ENCODE data around the gene MAPK9.
A peak's percentile ranks its signal among the peaks of the same experiment; 100 is the strongest.

The MAPK9 gene

GRCh38 chr5:180294411-180294810 is 2.5 kb upstream of the MAPK9 start:
- no peak overlapping the region for H3K4me3 ChIP-seq (ENCODE audit: low read depth, low read length)
- H3K27me3 ChIP-seq (ENCODE audit: control insufficient read depth, insufficient read depth, low read length): no peaks in the 10 kb centered on the region
- H3K36me3 ChIP-seq (ENCODE audit: control insufficient read depth, insufficient read depth, low read length): 0 out of 2 replicates have a peak, but pooled peaks cover 5% of the 10 kb centered on the region
- H3K9ac ChIP-seq (ENCODE audit: low read length): peak overlapping the region; percentile 5
- no peaks in the 10 kb centered on the region for H3K9me3 ChIP-seq (ENCODE audit: control insufficient read depth, insufficient read depth, low read depth, low read length)
- peaks cover 22% of the 10 kb centered on the region for H3K4me1 ChIP-seq (ENCODE audit: control insufficient read depth, insufficient read depth, low read length)
- no peak overlapping the region for H3K27ac ChIP-seq (ENCODE audit: low read depth, low read length)

DNA sequence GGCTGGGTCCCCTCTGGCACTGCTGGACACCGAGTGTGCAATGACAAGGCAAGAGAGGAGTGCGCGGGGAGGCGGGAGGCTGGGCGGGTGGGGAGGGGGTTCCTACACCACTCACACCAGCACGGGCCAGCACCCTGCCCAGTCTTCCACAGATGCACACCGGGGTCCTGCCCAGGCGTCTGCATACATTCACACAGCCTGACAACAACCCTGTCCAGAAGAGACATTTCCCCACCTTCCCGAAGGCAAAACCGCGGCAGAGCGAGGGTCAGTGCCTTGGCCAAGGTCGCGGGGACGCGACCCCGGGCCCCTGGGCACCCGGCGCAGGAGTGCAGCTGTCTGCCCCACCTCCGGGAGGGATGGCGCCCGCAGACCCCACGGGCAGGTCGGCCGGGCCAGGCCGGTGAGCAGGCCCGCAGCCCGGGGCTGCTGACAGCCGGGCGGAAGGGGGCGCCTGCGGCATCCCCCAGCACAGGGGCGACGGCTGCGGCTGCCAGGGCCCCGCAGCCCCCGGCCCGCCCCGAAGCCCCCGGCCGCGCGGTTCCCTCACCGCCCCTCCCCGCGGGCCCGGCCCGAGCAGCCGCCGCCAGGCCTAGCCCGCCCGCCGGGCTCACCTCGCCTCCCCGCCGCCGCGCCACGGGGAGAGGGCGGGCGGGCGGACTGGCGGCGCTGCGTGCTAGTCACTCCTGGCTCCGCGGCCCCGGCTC is 496 bp downstream of the MAPK9 start:
- H3K27me3 ChIP-seq (ENCODE audit: control insufficient read depth, insufficient read depth, low read length): no peaks in the 10 kb centered on the region
- peaks cover 11% of the 10 kb centered on the region for H3K36me3 ChIP-seq (ENCODE audit: control insufficient read depth, insufficient read depth, low read length)
- H3K4me1 ChIP-seq (ENCODE audit: control insufficient read depth, insufficient read depth, low read length): peaks cover 22% of the 10 kb centered on the region
- H3K4me3 ChIP-seq (ENCODE audit: low read depth, low read length): peak overlapping the region; percentile 93
- H3K27ac ChIP-seq (ENCODE audit: low read depth, low read length): no peak overlapping the region
- peak overlapping the region; percentile 76 for H3K9ac ChIP-seq (ENCODE audit: low read length)
- H3K9me3 ChIP-seq (ENCODE audit: control insufficient read depth, insufficient read depth, low read depth, low read length): 0 out of 2 replicates have a peak, but pooled peaks cover 2% of the 10 kb centered on the region

DNA sequence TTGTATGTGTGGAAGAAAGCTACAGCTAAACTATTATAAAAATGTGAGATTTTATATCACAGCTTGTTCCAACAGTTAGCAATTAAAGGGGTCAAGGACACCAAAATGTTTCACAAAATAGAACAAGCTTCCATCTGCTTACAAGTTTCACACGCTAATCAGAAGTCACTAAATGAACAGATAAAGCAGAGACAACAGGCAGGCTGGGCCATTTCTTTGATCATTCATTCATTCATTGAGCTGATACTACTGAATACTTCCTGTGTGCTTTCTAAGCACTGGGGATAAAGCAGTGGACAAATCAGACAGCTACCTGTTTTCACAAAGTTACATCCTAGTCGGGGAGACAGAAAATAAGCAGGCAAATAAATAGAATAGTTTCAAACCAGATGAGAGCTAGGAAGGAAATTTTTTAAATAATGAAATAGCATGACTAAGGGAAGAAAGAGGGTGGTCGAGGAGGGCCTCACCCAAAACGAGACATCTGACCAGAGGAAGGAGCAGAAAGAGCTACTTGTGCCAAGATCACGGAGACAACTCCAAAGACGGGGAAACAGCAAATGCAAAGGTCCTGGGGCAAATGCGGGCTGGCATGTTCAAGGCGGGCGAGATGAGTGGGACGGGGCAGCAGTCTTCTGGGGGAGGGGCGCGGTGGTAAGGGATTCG is 1.2 kb downstream of the MAPK9 start:
- H3K4me1 ChIP-seq (ENCODE audit: control insufficient read depth, insufficient read depth, low read length): peaks cover 22% of the 10 kb centered on the region
- no peaks in the 10 kb centered on the region for H3K27me3 ChIP-seq (ENCODE audit: control insufficient read depth, insufficient read depth, low read length)
- no peak overlapping the region for H3K9ac ChIP-seq (ENCODE audit: low read length)
- H3K4me3 ChIP-seq (ENCODE audit: low read depth, low read length): peak overlapping the region; percentile 93
- no peak overlapping the region for H3K27ac ChIP-seq (ENCODE audit: low read depth, low read length)
- 0 out of 2 replicates have a peak, but pooled peaks cover 4% of the 10 kb centered on the region for H3K9me3 ChIP-seq (ENCODE audit: control insufficient read depth, insufficient read depth, low read depth, low read length)
- H3K36me3 ChIP-seq (ENCODE audit: control insufficient read depth, insufficient read depth, low read length): peaks cover 12% of the 10 kb centered on the region

- H3K4me1 ChIP-seq (ENCODE audit: control insufficient read depth, insufficient read depth, low read length): peaks cover 15% of the 10 kb centered on the region
- no peak overlapping the region; the same call in 1 of the 2 replicates for H3K4me3 ChIP-seq (ENCODE audit: low read depth, low read length)
- 0 out of 2 replicates have a peak, but pooled peaks cover 4% of the 10 kb centered on the region for H3K9me3 ChIP-seq (ENCODE audit: control insufficient read depth, insufficient read depth, low read depth, low read length)
- H3K27ac ChIP-seq (ENCODE audit: low read depth, low read length): no peak overlapping the region
- H3K27me3 ChIP-seq (ENCODE audit: control insufficient read depth, insufficient read depth, low read length): no peaks in the 10 kb centered on the region
- H3K36me3 ChIP-seq (ENCODE audit: control insufficient read depth, insufficient read depth, low read length): peaks cover 12% of the 10 kb centered on the region
- H3K9ac ChIP-seq (ENCODE audit: low read length): no peak overlapping the region
Measured at GRCh38 chr5:180289966-180290365, 1.9 kb downstream of the MAPK9 start.

DNA sequence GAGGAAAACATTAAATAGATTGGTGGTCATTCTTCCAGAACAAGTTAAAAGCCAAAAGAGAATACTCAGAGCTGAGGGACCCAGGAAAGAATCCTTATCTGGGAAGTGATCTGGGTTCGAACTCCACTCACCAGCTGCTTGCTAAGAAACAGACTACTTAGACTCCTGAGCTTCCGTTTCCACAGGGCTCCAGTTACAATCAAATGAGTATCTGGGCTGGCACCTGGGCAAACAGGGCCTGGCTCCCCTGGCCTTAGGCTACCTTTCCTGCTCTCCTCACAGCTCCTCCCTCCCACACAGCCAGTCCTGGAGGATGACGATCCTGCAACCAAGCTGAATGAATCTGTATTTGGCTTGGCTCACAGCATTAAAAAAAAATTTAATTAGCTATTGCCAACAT is 2.5 kb downstream of the MAPK9 start:
- H3K9me3 ChIP-seq (ENCODE audit: control insufficient read depth, insufficient read depth, low read depth, low read length): 0 out of 2 replicates have a peak, but pooled peaks cover 4% of the 10 kb centered on the region
- no peak overlapping the region for H3K27ac ChIP-seq (ENCODE audit: low read depth, low read length)
- H3K9ac ChIP-seq (ENCODE audit: low read length): no peak overlapping the region
- no peak overlapping the region; the same call in 1 of the 2 replicates for H3K4me3 ChIP-seq (ENCODE audit: low read depth, low read length)
- peaks cover 13% of the 10 kb centered on the region for H3K4me1 ChIP-seq (ENCODE audit: control insufficient read depth, insufficient read depth, low read length)
- H3K36me3 ChIP-seq (ENCODE audit: control insufficient read depth, insufficient read depth, low read length): peaks cover 14% of the 10 kb centered on the region
- no peaks in the 10 kb centered on the region for H3K27me3 ChIP-seq (ENCODE audit: control insufficient read depth, insufficient read depth, low read length)

DNA sequence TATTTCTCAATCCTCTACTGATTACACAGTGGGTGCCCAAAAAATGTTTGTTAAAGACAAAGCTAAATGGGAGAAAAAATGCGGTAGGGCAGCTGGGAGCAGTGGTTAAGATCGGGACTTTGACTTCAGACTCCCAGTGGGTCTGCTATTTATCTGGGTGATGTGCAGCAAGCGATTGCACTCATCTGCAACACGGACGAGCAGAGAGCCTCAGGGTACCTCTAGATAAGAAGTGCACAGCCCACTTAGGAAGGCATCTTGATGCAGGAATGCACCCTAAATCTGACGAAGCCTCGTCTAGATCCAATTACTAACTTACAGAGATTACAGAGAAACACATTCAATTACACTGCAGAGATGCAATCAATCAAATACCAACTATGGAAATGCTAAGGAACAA is 4.0 kb downstream of the MAPK9 start:
- peaks cover 19% of the 10 kb centered on the region for H3K36me3 ChIP-seq (ENCODE audit: control insufficient read depth, insufficient read depth, low read length)
- H3K27ac ChIP-seq (ENCODE audit: low read depth, low read length): no peak overlapping the region
- H3K9me3 ChIP-seq (ENCODE audit: control insufficient read depth, insufficient read depth, low read depth, low read length): 0 out of 2 replicates have a peak, but pooled peaks cover 4% of the 10 kb centered on the region
- peaks cover 7% of the 10 kb centered on the region; the same call in 1 of the 2 replicates for H3K4me1 ChIP-seq (ENCODE audit: control insufficient read depth, insufficient read depth, low read length)
- no peak overlapping the region for H3K4me3 ChIP-seq (ENCODE audit: low read depth, low read length)
- no peaks in the 10 kb centered on the region for H3K27me3 ChIP-seq (ENCODE audit: control insufficient read depth, insufficient read depth, low read length)
- H3K9ac ChIP-seq (ENCODE audit: low read length): no peak overlapping the region

- no peak overlapping the region for H3K27ac ChIP-seq (ENCODE audit: low read depth, low read length)
- H3K4me3 ChIP-seq (ENCODE audit: low read depth, low read length): no peak overlapping the region
- peaks cover 7% of the 10 kb centered on the region; the same call in 1 of the 2 replicates for H3K4me1 ChIP-seq (ENCODE audit: control insufficient read depth, insufficient read depth, low read length)
- no peak overlapping the region for H3K9ac ChIP-seq (ENCODE audit: low read length)
- H3K36me3 ChIP-seq (ENCODE audit: control insufficient read depth, insufficient read depth, low read length): peaks cover 23% of the 10 kb centered on the region
- no peaks in the 10 kb centered on the region for H3K27me3 ChIP-seq (ENCODE audit: control insufficient read depth, insufficient read depth, low read length)
- peaks cover 6% of the 10 kb centered on the region; the same call in 1 of the 2 replicates for H3K9me3 ChIP-seq (ENCODE audit: control insufficient read depth, insufficient read depth, low read depth, low read length)
Measured at GRCh38 chr5:180287404-180287803, 4.5 kb downstream of the MAPK9 start.

- no peak overlapping the region for H3K9ac ChIP-seq (ENCODE audit: low read length)
Measured at GRCh38 chr5:180284149-180284548, 7.7 kb downstream of the MAPK9 start.

DNA sequence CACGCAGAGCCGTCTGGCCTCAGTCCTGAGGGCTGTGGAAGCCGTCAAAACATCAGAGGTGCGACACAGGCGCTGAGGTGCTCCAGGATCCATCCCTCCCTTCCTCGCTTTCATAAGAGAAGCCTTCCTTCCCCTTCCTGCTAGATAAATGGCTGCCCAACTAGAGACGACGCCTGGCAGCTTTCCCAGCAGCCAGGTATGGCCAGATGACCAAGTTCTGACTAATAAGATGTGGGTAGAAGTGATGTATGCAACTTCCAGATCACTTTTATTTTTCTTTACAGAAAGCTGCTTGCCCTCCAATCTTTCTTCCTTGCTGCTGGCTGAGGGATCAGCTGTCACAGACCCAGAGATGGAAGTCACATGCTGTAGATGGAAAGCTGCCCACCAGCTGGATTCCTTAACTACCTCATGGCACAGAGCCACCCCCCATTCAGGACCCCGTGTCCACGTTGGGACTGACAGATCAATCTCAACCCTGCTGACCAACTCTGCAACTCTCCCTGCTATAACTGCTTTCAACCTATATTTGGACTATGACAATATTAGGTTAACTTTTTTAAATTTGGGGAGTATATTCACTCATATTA is 8.8 kb downstream of the MAPK9 start:
- Histone ChIP-seq H3K27me3 (ENCODE audit: control insufficient read depth, insufficient read depth, low read length) (no peaks in the 10 kb centered on the region), H3K27ac (ENCODE audit: low read depth, low read length) (no peak overlapping the region), H3K9me3 (ENCODE audit: control insufficient read depth, insufficient read depth, low read depth, low read length) (peaks cover 8% of the 10 kb centered on the region; the same call in 1 of the 2 replicates), H3K36me3 (ENCODE audit: control insufficient read depth, insufficient read depth, low read length) (peaks cover 61% of the 10 kb centered on the region), H3K4me3 (ENCODE audit: low read depth, low read length) (no peak overlapping the region), H3K4me1 (ENCODE audit: control insufficient read depth, insufficient read depth, low read length) (no peaks in the 10 kb centered on the region), H3K9ac (ENCODE audit: low read length) (no peak overlapping the region)

More at GRCh38 chr5:180284149-180284548, 7.7 kb downstream of the MAPK9 start:
- Histone ChIP-seq H3K27ac (ENCODE audit: low read depth, low read length) (no peak overlapping the region), H3K27me3 (ENCODE audit: control insufficient read depth, insufficient read depth, low read length) (no peaks in the 10 kb centered on the region), H3K9me3 (ENCODE audit: control insufficient read depth, insufficient read depth, low read depth, low read length) (peaks cover 6% of the 10 kb centered on the region; the same call in 1 of the 2 replicates), H3K36me3 (ENCODE audit: control insufficient read depth, insufficient read depth, low read length) (peaks cover 55% of the 10 kb centered on the region), H3K4me3 (ENCODE audit: low read depth, low read length) (no peak overlapping the region), H3K4me1 (ENCODE audit: control insufficient read depth, insufficient read depth, low read length) (no peaks in the 10 kb centered on the region)

DNA sequence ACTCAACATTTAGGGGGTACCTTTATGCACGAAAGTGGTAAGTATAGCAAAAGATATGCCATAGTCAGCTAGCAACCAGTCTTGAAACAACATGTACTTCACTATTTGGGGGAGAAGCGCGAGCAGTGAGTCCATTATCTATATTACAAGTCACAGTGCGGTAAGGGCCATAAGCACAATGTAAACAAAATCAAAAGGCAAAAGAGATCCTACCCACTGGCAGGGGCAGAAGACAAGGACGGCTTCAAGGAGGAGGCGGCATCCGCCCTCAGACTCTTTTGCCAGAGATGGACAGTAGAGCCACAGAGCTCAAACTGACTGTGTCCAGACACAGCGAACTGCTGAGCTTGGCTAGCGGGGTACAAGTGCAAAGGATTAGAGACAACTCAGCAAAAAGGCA is 9.6 kb downstream of the MAPK9 start:
- Histone ChIP-seq H3K27ac (ENCODE audit: low read depth, low read length) (no peak overlapping the region), H3K9me3 (ENCODE audit: control insufficient read depth, insufficient read depth, low read depth, low read length) (peaks cover 12% of the 10 kb centered on the region; the same call in 1 of the 2 replicates), H3K27me3 (ENCODE audit: control insufficient read depth, insufficient read depth, low read length) (no peaks in the 10 kb centered on the region), H3K4me1 (ENCODE audit: control insufficient read depth, insufficient read depth, low read length) (no peaks in the 10 kb centered on the region), H3K4me3 (ENCODE audit: low read depth, low read length) (no peak overlapping the region), H3K36me3 (ENCODE audit: control insufficient read depth, insufficient read depth, low read length) (peaks cover 68% of the 10 kb centered on the region), H3K9ac (ENCODE audit: low read length) (no peak overlapping the region)

DNA sequence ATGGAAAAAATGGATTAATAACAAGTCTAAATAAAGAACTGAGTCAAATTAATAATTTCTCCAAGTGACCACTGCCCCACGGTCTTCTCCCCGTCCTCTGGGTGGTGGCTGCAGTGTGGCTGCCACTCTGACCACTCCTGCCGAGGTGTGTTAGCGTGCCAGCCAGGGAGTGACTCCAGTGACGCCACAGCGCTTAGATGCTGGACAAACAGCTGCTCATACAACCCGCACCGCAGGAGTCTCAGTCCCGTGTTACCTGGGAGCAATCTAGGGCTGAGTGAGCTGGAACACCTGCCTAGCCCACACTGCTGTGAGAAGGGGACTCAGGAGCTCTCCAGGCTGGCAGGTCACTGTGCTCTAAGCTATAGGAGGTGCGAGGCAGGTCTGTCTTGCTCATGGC is 10.2 kb downstream of the MAPK9 start:
- no peak overlapping the region for H3K4me3 ChIP-seq (ENCODE audit: low read depth, low read length)
- no peaks in the 10 kb centered on the region for H3K27me3 ChIP-seq (ENCODE audit: control insufficient read depth, insufficient read depth, low read length)
- H3K27ac ChIP-seq (ENCODE audit: low read depth, low read length): no peak overlapping the region
- H3K36me3 ChIP-seq (ENCODE audit: control insufficient read depth, insufficient read depth, low read length): peaks cover 71% of the 10 kb centered on the region
- no peaks in the 10 kb centered on the region for H3K4me1 ChIP-seq (ENCODE audit: control insufficient read depth, insufficient read depth, low read length)
- peaks cover 16% of the 10 kb centered on the region; the same call in 1 of the 2 replicates for H3K9me3 ChIP-seq (ENCODE audit: control insufficient read depth, insufficient read depth, low read depth, low read length)
- no peak overlapping the region for H3K9ac ChIP-seq (ENCODE audit: low read length)
